OCI-LY3 (cell line): ENCODE data around the gene PGAP3.
"Not testable (repeated sequence)": the region's sequence is repeated elsewhere in the genome, so short reads cannot be mapped to it uniquely, and the experiment has no call there.

Source experiments
- H2AFZ ChIP-seq: fragments of 200-600, 300-600 bp; shearing (Covaris generic); 2 replicates; pipeline ENCODE4 v1.6.0; 2014; ENCODE audit warnings: antibody characterized with exemption, low read depth, low read length
- H3K27ac ChIP-seq: fragments of 200-600, 300-600 bp; sonication (generic); 2 replicates; pipeline ENCODE4 v1.5.1; 2014; ENCODE audit warnings: mild to moderate bottlenecking, low read length, moderate library complexity, mixed read lengths
- H3K27me3 ChIP-seq: fragments of 200-600, 300-600 bp; sonication (generic); 2 replicates; pipeline ENCODE4 v1.6.1; 2014; ENCODE audit warnings: low read depth, low read length, mixed read lengths
- H3K36me3 ChIP-seq: fragments of 200-600, 300-600 bp; sonication (generic); replicated peaks from 2 replicates; pipeline ENCODE3; 2014; ENCODE audit warnings: low read depth, low read length, mixed read lengths
- H3K4me1 ChIP-seq: fragments of 300-600, 200-600 bp; sonication (generic); 2 replicates; pipeline ENCODE4 v1.6.1; 2014; ENCODE audit warnings: low read length, mixed read lengths
- H3K4me2 ChIP-seq: fragments of 200-600, 300-600 bp; sonication (generic); 2 replicates; pipeline ENCODE4 v1.6.1; 2014; ENCODE audit warnings: low read length, mixed read lengths
- H3K4me3 ChIP-seq: fragments of 300-600, 200-600 bp; sonication (generic); 2 replicates; pipeline ENCODE4 v1.5.1; 2014; ENCODE audit warnings: antibody characterized with exemption, mild to moderate bottlenecking, low read length, moderate library complexity
- H3K79me2 ChIP-seq: fragments of 300-600, 200-600 bp; shearing (Covaris generic); 2 replicates; pipeline ENCODE4 v1.6.1; 2014; ENCODE audit warnings: mild to moderate bottlenecking, low read length, mixed read lengths
- H3K9ac ChIP-seq: fragments of 300-600, 200-600 bp; shearing (Covaris generic); 2 replicates; pipeline ENCODE4 v1.6.0; 2014; ENCODE audit warnings: mild to moderate bottlenecking, low read length, moderate library complexity
- H3K9me3 ChIP-seq: fragments of 200-600, 300-600 bp; shearing (Covaris generic); 2 replicates; pipeline ENCODE4 v1.6.1; 2014; ENCODE audit warnings: low read length, mixed read lengths; ENCODE audit not compliant: insufficient read depth
- H4K20me1 ChIP-seq: fragments of 200-600, 300-600 bp; sonication (generic); 2 replicates; pipeline ENCODE4 v1.6.1; 2016; ENCODE audit warnings: low read length, mixed read lengths; ENCODE audit not compliant: insufficient read depth
- EZH2phosphoT487 ChIP-seq: fragments of 200-600 bp; shearing (Covaris generic); IDR thresholded peaks from 2 replicates; pipeline ENCODE4 v1.6.1; 2018; ENCODE audit warnings: antibody characterized with exemption, mixed run types, low read depth
- TF ChIP-seq, protein P1 (sequence below): fragments of 200-600, 300-600 bp; sonication (generic); IDR thresholded peaks from 2 replicates; pipeline ENCODE4 v1.5.1; 2014; ENCODE audit warnings: antibody characterized with exemption, low read length, low read depth

Gene PGAP3

DNA sequence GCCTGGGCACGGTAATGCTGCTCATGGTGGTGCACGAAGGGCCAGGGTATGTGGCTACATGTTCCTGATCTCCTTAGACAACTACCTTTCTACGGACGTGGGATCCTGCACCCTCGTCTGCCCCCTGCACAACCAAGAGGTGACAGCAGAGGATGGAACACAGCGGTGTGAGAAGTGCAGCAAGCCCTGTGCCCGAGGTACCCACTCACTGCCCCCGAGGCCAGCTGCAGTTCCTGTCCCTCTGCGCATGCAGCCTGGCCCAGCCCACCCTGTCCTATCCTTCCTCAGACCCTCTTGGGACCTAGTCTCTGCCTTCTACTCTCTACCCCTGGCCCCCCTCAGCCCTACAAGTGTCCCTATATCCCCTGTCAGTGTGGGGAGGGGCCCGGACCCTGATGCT lies 24.0 kb upstream of the PGAP3 start:
- Histone ChIP-seq H4K20me1 (no peaks in the 10 kb centered on the region), H3K4me3 (no peak overlapping the region), H3K79me2 (no peaks in the 10 kb centered on the region), H3K9ac (no peak overlapping the region), H3K27ac (no peak overlapping the region), H3K36me3 (no peaks in the 10 kb centered on the region), H2AFZ (no peak overlapping the region), H3K4me1 (peaks cover 15% of the 10 kb centered on the region), H3K27me3 (no peaks in the 10 kb centered on the region), H3K9me3 (no peaks in the 10 kb centered on the region), H3K4me2 (no peak overlapping the region)
- TF ChIP-seq, protein P1, sequence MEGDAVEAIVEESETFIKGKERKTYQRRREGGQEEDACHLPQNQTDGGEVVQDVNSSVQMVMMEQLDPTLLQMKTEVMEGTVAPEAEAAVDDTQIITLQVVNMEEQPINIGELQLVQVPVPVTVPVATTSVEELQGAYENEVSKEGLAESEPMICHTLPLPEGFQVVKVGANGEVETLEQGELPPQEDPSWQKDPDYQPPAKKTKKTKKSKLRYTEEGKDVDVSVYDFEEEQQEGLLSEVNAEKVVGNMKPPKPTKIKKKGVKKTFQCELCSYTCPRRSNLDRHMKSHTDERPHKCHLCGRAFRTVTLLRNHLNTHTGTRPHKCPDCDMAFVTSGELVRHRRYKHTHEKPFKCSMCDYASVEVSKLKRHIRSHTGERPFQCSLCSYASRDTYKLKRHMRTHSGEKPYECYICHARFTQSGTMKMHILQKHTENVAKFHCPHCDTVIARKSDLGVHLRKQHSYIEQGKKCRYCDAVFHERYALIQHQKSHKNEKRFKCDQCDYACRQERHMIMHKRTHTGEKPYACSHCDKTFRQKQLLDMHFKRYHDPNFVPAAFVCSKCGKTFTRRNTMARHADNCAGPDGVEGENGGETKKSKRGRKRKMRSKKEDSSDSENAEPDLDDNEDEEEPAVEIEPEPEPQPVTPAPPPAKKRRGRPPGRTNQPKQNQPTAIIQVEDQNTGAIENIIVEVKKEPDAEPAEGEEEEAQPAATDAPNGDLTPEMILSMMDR = no peak
- TF ChIP-seq EZH2phosphoT487 = no peak

GRCh38 chr17:39711071-39711470 lies 23.2 kb upstream of the PGAP3 start:
- not testable (repeated sequence) for H3K9me3 ChIP-seq

DNA sequence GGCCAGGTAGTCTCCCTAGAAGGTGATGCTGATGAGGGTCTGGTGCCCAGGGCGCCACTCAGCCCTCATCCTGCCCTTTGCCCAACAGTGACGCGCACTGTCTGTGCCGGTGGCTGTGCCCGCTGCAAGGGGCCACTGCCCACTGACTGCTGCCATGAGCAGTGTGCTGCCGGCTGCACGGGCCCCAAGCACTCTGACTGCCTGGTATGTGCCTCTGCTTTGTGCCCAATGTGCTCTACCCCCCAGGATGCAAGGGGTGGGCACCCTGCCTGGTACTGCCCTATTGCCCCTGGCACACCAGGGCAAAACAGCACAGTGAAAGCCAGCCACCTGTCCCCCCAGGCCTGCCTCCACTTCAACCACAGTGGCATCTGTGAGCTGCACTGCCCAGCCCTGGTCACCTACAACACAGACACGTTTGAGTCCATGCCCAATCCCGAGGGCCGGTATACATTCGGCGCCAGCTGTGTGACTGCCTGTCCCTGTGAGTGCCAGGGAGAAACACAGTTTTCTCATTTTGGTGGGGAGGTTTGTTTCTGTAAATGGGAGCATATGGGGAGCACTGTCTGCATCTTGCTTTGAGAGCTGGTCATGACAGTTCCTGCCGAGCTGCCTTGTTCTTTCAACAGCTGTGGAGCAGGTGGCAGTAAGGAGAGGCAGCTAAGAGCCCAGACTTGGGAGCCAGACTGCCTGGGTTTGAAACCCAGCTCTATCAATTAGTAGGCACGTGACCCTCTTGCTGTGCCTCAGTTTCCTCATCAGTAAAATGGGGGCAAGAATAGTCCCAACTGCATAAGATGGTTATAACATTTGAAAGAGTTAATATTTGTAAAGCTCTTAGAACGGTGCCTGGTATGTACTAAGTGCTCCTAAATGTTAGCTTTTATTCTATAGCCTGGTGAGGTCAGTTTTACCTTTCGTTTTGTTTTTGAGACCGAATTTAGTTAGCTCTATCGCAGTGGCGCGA lies 22.4 kb upstream of the PGAP3 start:
- Histone ChIP-seq H3K79me2 (no peaks in the 10 kb centered on the region), H3K36me3 (no peaks in the 10 kb centered on the region), H3K27ac (no peak overlapping the region)

More at GRCh38 chr17:39711071-39711470, 23.2 kb upstream of the PGAP3 start:
- H4K20me1 ChIP-seq, H2AFZ ChIP-seq, H3K4me1 ChIP-seq, H3K79me2 ChIP-seq, H3K9ac ChIP-seq, H3K27ac ChIP-seq, H3K36me3 ChIP-seq, H3K4me2 ChIP-seq, H3K27me3 ChIP-seq, H3K4me3 ChIP-seq: not testable (repeated sequence)

DNA sequence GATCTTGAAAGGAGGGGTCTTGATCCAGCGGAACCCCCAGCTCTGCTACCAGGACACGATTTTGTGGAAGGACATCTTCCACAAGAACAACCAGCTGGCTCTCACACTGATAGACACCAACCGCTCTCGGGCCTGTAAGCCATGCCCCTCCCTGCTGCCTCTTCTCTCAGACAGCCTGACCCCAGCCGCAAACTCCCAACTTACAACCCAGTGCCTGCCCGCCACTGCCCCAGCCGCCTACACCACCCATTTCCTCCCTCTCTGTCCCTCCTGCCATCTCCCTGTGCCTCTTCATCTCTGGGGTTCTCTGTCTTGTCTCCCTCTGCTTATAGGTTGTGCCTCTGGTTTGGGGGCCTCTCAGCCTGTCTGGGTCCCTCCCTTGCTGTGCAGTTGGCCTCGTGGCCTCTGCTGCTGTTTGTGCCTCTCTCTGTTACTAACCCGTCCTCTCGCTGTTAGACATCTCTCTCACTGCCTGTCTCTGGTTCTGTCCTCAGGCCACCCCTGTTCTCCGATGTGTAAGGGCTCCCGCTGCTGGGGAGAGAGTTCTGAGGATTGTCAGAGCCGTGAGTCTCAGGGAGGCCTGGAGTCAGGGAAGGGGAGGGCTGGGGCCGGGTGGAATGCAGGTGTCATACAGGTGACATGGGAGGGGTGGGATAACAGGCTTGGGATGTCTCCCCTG lies 21.6 kb upstream of the PGAP3 start:
- Histone ChIP-seq H3K9ac (no peak overlapping the region), H4K20me1 (no peaks in the 10 kb centered on the region), H3K79me2 (no peaks in the 10 kb centered on the region), H3K27me3 (no peaks in the 10 kb centered on the region), H3K4me2 (no peak overlapping the region), H3K4me1 (no peaks in the 10 kb centered on the region), H3K9me3 (no peaks in the 10 kb centered on the region), H3K36me3 (no peaks in the 10 kb centered on the region), H3K27ac (no peak overlapping the region), H2AFZ (no peak overlapping the region), H3K4me3 (no peak overlapping the region)
- TF ChIP-seq, protein P1 = no peak
- no peak for TF ChIP-seq EZH2phosphoT487

More for the DNA sequence above, 22.4 kb upstream of the PGAP3 start:
- no peak overlapping the region for H2AFZ ChIP-seq
- no peak overlapping the region for H3K9ac ChIP-seq
- H3K4me2 ChIP-seq = no peak overlapping the region
- no peaks in the 10 kb centered on the region for H3K27me3 ChIP-seq
- TF ChIP-seq EZH2phosphoT487 = no peak
- TF ChIP-seq, protein P1 = no peak
- no peak overlapping the region for H3K4me3 ChIP-seq
- no peaks in the 10 kb centered on the region for H3K9me3 ChIP-seq
- H4K20me1 ChIP-seq = no peaks in the 10 kb centered on the region
- H3K4me1 ChIP-seq = no peaks in the 10 kb centered on the region
